ENCODE data around the gene TMEM130.

DNA sequence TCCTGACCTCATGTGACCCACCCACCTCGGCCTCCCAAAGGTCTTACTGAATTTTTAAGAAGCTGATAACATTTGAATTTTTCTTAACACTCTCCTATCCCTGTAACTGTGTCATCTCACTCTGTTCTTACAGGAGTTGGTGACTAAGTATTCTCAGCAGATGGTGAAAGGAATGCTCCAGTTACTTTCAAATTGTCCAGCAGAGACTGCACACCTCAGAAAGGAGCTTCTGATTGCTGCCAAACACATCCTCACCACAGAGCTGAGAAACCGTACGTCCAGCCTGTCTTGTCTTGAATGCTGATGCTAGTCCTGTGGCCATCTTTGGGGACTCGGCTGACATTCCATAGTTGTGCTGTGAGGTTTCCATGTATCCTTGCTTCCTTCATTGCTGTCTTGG is 33.4 kb upstream of the TMEM130 start:
- TF ChIP-seq YY1 (IDR thresholded peaks at IDR 0.05; ENCODE audit: low read depth) (no peak), RAD21 (IDR thresholded peaks at IDR 0.05; ENCODE audit: low read depth) (no peak), CREB1 (IDR thresholded peaks at IDR 0.05; ENCODE audit: low read depth) (no peak), TAF1 (IDR thresholded peaks at IDR 0.05; ENCODE audit: low read depth) (no peak), EP300 (IDR thresholded peaks at IDR 0.05; ENCODE audit: borderline replicate concordance) (no peak)
- TF ChIP-seq, protein P1, sequence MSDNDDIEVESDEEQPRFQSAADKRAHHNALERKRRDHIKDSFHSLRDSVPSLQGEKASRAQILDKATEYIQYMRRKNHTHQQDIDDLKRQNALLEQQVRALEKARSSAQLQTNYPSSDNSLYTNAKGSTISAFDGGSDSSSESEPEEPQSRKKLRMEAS (IDR thresholded peaks at IDR 0.05): no peak
